NCI-H2081 (cell line): ENCODE data around the gene SNTG2.
"Not testable (repeated sequence)": the region's sequence is repeated elsewhere in the genome, so short reads cannot be mapped to it uniquely, and the experiment has no call there.

Source experiments
- DNase-seq, 2 experiments: peaks; one replicate each; lab custom pipeline; 2025; lab: John Stamatoyannopoulos, UW

Gene SNTG2

DNA sequence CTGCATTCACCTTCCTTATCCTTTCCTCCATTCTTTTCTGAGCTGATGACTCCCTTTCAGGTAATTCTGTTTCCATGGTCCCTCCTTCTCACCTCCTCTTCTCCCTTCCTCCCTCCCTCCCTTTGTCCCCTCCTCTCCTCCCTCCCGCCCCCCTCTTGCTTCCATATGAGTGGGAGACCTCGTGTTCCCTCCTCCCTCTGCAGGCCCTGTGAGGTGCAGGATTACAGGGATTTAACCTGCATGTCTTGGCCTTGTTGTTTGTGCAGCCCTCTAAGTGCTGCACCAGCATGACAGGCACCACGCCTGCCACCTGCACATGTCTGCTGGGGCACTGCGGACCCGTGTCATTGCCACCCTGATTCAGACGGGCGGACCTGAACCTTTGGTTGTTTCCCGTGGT, 103.1 kb downstream of the SNTG2 start:
- peak in 1 of 2 experiments; percentile 31 for DNase-seq

DNA sequence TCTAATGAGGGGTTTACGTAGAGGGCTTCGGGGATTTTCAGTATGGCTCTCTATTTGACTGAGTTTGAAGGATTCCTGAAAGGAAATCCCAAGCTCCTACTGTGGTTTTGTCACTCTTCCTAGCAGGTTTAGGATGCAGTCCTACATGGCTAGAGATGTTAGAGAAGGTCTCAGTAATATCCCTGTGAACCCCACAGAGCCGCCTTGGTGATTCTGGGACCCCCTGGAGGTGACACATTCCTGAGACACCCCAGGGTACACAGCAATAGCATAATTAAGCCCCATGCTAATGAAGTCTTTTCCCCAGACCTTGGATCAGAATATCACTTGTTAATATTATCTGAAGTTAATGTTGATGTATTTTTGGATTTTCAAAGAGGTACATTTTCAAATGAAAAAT, 103.8 kb downstream of the SNTG2 start:
- DNase-seq: no peak

DNA sequence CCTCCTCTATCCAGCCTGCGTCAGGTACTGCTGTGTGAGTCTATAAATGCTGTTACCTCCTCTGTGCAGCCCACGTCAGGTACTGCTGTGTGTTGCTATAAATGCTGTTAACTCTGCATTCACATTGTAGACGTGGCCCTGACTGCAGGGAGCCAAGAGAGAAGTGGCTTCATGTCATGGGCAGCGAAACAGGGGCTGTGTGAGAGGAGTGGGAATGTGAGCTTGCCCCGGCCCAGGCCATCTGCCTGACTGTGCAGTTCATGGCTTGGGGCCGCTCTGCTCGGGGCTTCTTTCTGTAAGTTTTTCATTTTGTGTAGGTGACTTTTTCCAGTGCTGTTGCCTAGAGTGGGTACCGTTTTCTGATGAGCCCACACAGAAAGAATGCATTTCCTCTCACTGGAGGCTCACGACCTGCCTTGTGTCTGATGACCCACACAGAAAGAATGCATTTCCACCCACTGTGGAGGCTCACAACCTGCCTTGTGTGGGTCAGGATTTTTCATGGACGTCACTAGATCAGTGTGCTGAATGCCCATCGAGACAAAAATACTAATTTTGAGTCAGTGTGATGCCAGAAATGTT, 104.5 kb downstream of the SNTG2 start:
- DNase-seq: peak in 1 of 2 experiments; percentile 11

DNA sequence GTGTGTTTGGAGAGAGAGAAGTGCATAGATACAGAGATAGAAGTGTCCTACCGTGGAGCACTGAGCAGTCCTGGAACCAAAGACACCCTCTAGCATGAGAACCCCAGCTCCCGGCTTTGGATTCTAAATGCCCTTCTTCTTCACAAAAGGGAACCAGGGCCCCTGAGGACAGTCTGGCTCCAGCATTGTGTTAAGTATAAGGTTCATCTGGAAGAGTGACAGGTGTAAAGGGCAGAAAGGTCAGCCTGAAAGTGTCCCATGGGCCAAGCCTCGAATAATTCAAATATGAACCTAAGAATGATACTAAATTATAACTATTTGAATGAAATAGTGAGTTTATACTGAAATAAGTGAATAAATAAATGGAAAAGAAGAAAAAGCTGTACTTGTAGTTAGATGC, 109.7 kb downstream of the SNTG2 start:
- DNase-seq: no peak

DNA sequence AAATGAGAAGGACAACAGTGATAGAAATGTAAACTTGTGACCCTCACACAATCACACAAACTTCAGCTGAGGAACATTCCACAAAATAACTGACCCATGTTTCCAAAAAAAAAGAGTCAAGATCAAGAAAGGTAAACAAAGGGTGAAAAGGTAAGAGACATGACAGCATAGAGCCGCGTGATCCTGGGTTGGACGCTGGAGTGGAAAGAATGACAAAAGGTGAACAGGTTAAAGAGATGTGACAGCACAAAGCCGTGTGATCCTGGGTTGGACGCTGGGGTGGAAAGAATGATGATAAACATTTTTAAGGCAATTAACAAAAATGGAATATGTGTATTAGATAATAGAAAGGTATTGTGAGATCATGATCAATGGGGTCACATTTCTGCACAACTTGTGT, 110.3 kb downstream of the SNTG2 start:
- no peak for DNase-seq

DNA sequence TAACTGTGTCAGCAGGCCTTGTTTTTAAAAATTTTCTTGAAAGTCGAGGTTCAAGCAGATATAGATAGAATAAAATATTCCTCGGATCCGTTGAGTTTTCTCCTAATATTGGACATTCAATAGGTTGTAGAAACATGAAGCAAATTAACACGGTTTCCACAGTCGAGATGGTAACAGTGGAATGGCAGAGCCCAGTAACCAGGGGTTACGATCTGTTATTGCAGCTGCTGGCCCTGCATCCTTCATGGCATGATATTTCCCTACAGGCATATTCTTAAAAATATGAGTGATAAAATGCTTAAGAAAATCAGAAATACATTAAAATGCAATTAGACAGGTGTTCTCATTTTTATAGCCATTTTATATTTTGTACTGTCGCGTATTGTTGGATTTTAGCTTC, 117.6 kb downstream of the SNTG2 start:
- no peak for DNase-seq

DNA sequence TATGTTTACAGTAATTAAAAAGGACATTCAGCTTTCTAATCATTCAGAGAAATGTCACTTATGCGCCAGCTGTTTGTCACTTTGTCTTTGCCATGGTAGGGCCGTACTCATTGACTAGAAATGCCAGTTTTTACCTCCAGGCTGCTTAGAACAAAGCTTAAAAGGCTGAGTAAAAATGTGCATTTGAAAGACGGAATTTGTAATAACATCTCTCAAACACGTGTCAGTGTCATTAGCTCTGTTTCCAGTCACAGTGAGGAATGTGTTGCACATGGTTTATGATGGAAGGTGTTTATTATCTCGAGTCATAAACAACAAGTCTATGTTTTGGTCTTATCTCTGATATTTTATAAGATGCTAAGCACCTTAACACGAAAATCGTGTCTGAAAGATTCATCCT, 118.2 kb downstream of the SNTG2 start:
- DNase-seq: peak in 1 of 2 experiments; percentile 20

DNA sequence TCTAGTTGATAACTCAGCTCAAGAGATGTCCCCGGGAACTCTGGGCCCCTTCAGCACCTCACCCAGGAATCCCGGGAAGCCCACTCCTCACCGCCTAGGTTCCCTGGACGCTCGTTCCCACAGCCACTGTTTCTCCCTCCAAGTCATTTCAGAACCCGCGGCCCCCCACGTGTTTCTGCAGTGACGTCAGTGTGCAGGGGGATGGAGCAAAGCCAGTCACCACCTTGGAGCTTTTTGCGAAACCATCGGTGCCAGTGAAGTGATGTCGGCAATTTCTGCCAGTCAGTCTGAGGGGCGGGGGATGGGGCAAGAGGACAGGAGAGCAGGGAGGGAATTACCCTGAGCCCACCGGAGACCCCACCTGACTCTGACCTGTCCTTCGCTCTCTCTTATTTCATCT, 119.2 kb downstream of the SNTG2 start:
- no peak for DNase-seq

DNA sequence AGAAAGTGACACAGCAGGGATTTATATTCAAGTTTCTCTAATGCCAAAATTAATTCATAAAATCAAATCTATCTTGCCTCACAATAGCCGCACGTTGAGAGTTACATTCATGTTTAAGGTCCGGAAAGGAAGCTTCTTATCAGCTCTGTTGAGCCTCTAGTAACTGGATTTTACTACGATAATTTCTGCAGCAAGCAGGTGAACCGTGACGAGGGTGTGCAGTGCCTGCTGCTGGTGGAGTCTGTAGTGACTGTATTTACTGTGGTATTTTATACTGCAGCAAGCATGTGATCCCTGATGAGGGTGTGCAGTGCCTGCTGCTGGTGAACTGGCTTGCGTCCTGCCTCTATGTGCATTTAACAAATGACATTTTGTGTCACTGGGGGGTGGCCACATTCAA, 120.0 kb downstream of the SNTG2 start:
- DNase-seq: no peak

DNA sequence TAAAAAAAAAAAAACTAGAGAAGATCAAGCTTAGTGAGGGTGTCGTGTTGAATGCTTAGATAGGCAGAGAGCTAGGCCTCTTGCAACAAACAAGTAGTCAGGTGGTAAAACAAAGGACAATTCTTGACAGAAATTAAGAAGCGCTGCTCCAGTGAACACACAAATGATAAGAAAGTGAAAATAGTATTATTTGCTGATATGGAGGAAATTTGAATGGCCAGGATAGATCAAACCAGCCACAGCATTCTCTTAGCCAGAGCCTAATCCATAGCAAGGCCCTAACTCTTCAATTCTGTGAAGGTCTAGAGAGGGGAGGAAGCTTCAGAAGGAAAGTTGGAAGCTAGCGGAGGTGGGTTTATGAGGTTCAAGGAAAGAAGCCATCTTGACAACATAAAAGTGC, 121.0 kb downstream of the SNTG2 start:
- DNase-seq: no peak

DNA sequence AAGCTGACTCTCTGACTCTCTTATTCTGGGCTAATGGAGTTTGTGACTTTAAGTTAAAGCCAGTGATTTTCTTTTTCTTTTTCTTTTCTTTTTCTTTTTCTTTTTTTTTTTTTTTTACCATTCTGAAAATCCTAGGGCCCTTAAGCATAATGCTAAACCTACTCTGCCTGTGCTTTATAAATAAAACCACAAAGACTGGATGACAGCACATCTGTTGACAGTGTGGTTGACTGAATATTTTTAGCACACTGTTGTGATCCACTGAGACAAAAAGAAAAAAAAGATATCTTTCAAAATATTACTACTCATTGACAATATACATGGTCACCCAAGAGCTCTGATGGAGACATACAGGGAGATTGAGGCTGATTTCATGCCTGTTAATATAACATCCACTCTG, 121.6 kb downstream of the SNTG2 start:
- DNase-seq: no peak

DNA sequence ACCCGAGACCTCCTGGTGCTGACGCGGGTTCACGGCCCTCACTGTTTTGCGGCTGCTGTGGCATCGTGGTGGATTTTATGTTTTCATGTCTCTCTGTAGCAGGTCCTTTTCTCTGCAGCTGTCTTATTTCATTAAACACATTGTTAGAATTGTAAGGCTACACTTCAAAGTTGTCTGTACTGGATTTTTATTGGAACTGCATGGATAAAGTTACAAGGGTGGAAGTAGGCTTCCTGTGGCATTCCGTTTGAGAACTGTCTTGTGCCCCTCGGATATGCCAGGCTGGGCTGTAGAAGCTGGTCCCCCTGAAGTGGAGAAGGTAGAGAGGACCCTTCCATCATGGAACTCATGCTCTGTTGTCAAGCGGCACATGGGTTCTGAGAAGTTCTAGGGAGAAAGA, 127.3 kb downstream of the SNTG2 start:
- DNase-seq: no peak

DNA sequence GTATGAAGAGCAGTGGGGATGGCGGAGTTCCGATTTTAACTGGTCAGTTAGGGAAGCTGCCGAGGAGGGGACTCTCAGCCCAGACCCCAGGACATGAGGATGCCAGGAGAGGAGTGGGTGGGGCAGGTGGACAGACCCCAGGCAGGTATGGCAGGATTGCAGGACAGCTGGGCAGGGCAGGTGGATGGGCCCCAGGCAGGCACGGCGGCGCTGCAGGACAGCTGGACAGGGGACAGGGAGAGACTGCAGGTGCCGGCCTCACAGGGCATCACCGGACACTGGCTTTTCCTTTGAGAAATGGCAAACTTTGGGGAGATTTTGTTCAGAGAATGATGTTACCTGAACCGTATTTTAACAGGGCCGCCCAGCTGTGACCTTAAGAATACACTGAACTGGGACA, 127.7 kb downstream of the SNTG2 start:
- DNase-seq: no peak

DNA sequence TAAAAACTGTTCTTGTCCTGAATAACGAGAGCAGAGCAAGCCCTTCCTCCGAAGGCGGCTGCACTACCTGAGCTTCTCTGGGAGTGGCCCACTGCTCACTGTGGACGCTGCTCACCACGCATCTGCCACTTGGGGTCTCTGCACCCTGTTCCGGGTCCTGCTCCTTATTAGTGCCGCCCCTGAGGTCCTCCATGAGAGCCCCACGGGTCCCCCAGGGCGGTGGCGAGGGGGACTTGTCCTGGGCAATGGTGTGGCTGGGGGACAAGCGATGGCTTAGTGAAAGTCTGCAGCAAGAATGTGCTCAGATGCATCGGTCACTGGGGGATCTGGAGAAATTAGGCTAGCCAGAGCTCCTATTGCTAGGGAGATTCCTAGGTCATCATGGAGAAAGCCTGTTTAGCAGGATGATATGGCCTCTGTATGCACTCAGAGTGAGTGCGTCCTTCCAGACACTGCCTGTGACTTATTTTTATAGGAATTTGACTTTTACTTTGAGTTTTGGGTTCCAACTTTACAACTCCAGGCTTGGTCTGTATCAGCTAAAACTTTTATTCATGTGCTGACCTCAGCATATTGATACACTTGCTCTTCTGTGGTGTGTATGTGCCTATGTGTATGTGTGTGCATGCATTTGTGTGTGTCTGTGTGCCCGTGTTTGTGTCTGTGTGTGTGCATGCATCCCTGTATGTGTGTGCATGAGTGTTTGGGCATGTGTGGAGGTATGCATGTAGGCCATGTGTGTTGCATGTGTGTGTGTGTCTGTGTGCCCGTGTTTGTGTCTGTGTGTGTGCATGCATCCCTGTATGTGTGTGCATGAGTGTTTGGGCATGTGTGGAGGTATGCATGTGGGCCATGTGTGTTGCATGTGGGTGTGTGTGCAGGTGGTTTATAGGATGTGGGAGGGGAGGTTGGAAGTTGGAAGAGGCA, 129.5 kb downstream of the SNTG2 start:
- no peak for DNase-seq

DNA sequence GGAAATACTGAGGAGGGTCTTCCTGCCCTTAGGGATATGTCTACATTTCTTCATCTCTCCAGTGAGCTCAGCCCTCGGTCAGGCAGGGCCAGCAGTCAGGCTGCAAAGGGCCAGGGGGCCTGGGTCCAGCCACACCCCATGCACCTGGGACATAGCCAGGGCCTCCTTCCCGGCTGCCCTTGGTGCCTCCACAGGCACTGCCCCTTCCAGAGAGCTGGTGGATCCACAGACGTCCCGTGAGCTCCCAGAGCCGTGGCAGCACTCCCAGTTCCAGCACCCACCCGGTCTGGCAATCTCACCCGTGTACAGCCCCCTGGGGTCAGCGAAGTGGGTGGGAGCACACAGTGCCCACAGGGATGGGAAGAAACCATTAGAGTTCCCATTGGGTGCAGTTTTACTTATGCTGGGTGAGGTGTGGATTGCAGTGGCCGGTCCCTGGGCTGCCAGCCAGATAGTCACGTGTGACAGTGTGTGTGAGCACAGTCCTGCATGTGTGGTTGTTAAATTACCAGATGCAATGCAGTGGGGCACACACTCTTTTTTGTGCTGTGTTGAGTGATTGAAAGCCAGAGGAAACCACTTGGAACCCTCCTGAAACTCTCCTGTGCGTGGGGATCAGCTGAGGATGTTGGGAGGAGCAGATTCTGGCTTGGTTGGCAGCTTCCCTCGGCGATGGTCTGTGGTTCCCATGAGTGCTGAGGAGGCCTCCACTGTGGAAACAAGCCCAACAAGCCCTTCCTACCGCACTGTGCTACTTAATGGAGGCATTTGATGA, 131.0 kb downstream of the SNTG2 start:
- DNase-seq: peak in 1 of 2 experiments; percentile 30

DNA sequence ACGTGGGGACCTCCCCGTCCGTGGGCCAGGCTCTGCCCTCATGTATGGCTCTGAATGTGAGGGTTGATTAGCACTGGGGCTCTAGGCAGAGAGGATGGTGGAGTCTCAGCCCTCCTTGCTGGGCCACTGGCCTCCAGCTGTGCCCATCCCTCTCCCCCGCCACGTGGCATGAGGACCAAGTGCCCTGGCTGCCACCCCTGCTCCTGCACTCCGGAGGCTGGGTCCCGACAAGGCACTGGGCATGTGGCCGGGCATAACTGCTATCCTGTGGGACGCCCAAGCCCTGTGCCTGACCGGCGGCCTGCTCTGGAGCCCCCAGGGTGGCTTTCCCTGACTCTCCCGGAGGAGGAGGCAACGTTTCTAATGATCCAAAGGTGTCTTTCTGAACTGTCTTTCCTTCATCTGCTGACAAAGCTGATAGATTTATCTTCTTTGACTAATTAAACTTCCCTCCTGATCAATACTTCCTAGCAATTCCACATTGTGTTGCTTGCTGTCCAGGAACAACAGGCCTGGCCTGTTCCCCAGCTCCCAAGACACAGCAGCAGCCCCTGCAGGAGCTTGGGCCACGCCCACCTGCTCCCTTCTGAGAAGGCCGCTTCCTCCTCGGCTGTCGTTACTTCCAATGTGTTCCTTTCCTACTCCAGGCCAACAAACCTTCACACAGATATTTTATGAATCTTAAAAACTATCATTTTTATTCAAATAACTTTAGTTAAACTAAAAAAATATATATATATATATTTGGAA, 132.0 kb downstream of the SNTG2 start:
- no peak for DNase-seq

DNA sequence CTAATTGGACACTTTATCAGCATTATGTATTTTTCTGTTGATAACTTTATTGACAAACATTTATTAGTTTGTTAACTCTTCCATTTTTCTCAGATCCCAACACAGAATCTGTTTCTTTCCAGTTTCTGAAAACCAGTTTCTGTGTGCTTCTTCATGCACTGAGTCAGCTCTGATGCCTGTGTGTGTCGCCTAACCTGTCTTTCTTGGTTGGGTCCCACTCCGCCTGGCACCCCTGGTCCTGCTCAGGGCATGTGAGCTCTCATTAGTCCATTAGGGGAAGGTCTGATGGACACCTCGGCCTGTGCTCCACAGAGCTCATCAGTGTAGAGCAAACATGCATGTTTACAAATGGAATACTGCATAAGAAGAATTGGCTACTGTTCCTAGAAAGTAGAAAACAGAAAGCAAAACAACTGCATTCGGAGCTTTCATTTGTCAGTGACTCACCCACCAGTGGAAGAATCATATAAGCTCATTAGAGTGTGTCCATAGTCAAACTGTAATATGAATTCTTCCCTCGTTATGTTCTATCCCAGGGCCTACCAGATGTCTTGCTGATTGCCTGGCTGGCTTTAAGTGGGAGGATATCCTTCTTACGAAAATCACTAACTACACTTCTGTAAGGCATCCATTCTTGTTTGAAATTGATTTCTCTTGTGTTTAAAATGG, 137.7 kb downstream of the SNTG2 start:
- no peak for DNase-seq

DNA sequence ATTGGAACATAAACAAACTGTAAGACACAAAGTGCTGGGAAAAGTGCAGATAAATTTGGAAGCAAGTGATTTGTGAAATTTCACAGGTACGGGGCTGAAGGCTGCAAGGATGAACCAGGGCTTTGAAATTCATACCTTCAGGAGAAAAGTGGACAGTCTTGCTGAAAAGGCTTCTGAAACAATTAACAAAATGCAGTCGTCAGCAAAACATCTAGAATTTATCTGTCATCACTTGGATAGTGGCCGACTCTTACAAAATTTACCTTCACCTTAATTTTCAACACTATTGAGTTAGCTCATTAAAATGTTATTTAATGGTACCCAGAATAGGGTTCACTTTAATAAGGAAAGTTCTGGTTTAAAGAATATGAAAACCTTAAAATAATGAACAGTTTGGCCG, 138.3 kb downstream of the SNTG2 start:
- DNase-seq: no peak

DNA sequence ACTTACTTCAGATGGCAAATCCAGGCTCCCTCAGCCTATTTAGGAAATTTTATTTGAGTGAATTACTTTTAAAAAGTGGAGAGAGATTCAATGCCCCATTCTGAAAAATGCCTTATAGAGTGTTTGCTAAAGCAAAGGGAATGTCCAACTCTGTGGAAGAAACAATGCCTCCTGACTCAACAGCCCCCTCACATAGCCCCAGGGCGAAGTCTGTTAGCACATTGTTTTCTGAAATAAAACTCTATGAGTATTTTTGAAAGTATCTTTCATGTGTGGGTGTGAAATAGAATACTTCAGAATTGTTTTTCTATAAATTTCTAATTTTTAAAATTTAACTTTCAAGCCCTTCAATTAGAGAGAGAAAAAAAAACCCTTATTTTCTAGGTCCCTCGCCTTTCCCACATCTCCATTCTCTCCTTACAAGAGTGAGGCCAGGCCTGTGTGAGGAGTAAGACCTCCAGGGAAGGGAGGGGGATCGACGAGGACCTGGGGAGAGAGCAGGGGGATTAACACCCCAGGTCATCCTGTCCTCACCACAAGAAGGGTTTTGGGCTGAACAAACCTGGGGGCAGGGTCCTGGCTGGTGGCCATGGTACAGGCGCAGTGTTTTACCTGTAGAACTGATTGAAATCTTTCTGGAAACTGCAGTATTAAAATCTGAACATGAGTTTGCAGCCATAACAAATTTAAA, 141.4 kb downstream of the SNTG2 start:
- no peak for DNase-seq

DNA sequence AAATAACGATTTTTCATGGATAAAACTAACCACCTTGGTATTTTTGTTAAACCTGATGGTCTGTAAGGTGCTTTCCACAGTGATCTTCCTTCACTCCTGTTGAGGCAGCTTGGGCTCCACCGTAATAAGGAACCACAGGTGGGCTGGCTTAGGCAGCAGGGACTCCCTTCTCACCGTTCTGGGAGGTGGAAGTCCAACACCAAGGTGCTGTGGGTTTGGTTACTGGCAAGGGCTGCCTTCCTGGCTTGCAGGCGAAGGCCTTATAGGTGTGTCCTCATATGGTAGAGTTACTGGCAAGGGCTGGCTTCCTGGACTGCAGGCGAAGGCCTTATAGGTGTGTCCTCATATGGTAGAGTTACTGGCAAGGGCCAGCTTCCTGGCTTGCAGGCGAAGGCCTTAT, 143.0 kb downstream of the SNTG2 start:
- not testable (repeated sequence) for DNase-seq

DNA sequence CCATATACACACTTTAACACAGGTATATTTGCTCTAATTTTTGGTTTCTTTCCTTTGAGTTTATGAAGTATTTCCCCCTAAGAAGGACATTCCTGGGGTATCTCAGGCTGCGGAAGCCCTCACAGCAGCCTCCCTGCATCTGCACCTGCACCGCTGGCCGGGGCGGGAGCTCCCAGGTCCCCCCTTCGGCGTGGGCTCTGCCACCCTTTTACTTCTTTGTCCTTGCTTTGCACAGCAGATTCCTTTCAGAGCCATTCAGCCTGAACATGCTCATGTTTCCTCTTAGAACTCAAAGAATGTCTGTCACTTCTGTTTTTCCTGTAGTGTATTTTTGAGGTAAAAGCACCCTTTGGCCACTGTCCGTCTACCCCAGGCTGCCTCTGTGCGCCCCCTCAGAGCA, 146.5 kb downstream of the SNTG2 start:
- DNase-seq: no peak
